ENCODE results near the gene CTDP1.
"Not testable (repeated sequence)": the region's sequence is repeated elsewhere in the genome, so short reads cannot be mapped to it uniquely, and the experiment has no call there.

CTDP1 gene

DNA sequence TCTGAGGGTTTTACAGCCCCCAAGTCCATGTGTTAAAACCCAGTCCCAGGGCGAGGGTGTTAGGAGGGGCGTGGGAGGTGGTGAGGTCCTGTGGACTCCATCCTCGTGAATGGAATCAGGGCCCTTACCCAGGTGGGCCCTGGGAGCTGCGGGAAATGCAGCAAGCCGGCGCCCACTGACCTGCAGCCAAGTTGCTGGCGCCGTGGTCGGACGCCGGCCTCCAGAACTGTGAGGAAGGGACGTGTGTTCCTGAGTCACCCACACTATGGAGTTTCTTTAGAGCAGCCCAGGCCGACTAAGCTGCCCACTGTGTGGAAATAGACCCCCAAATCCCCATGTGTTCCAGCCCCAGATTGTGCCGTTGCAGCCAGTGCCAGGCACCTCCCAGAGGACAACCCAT lies 26.4 kb downstream of the CTDP1 start:
- no peak for DNase-seq

DNA sequence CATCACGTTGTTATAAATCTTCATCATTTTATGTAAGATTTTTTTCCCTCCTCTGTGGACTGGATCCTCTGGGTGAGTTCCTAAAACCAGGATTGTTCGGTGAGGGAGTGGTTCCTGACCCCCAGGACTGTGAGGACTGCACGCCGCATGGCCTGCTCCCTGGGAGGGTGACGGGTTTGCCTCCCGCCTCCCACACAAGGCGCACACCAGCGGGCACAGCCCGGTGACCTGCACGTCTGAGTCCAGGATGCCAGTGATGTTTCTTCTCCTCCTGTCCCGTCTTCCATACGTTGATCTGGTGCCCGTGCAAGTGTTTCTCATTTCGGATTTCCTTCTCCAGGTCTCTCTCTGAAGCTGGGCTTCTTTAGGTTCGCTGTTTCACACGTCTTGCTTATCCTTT lies 27.1 kb downstream of the CTDP1 start:
- DNase-seq: no peak

DNA sequence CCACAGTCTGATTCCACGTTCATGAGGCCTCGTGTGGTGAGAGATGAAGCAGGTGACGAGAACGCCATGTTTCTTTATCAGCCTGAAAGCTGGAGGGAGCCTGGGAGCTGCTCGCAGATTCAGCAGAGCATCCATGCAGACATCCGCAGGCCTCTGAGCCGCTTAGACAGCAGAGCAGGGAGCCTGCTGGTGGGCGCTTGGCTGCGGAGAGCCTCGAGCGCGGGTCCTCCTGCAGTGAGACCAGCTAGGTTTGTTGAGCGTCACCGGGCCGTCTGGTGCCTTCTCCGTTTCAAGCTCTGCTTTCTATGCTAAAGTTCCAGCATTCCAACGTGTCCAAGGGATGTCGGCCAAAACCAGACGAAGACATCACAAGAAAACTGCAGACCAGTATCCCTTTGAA lies 27.6 kb downstream of the CTDP1 start:
- DNase-seq: no peak

DNA sequence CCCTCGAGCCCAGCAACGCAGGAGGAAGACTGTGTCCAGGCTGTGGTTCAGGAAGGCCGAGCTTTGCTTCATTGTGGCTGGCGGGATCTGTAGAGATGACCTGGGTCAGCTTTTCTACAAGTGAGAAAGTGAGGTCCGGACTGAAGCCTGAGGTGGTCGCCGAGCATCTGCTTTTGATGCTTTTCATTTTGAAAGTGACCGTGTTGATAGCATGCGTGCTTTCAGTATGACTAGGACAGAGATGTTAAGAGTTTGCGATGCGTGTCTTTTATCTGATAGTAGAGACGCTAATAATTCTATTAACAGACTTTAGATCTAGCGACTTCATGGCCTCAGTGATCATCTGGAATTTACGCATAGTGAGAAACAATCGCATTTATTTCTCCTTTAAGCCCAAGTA lies 28.1 kb downstream of the CTDP1 start:
- DNase-seq: no peak

DNA sequence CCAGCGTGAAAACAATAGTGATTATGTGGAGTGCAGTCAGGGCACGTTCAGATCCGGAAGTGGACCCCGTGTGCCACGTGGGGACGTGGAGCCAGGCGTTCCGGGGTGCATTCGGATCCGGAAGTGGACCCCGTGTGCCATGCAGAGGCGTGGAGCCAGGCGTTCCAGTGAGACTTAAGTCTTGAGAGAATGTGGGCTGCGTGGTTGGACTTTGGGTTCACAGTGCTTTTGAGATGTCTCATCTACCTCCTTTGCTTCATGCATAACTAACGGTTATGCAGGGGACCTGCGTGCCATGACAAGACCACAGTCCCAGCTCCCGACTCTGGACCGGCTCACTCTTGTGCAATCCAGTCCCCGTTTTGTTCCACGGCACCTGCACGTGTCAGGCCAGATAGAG lies 28.8 kb downstream of the CTDP1 start:
- DNase-seq: no peak

DNA sequence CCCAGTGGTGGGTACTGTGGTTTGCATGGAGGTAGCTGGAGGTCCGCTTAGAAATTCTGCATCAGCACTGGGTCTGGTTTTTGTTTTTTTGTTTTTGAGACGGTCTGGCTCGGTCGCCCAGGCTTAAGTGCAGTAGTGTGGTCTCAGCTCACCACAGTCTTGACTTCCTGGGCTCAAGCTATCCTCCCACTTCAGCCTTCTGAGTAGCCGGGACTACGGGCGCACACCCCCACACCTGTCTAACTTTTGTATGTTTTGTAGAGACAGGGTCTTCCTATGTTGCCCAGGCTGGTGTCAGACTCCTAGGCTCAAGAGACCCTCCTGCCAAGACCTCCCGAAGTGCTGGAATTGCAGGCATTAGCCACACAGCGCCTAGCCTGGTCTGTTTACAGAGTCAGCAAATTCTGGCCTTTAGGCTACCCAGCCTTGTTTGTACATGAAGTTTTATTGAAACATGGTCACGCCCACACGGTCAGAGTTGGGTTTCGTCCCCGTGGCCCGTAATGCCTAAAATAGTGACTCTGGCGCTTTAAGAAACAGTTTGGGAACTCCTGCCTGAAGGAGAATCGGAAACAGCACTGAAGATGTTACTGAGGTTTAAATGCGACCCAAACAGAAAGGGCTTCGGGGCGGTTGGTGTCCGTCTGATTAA lies 32.7 kb downstream of the CTDP1 start:
- DNase-seq: no peak

DNA sequence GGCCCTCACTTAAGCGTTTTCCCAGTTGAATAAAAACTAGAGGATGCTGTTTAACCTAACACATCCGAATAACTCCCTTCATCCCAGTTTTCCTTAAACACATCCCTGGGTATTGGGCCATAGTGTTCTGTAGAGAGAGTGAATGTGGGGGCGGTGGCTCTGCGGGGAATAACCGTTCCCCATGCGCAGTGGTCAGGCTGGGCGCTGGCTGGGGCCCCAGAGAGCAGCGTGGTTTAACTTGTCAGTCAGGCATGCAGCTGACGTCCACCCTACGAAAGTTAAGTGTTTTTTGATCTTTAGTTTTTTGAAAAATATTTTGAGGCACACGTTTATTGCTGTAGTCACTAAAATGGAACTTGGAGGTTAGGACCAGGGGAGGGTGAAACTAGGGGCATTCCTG lies 33.7 kb downstream of the CTDP1 start:
- no peak for DNase-seq

DNA sequence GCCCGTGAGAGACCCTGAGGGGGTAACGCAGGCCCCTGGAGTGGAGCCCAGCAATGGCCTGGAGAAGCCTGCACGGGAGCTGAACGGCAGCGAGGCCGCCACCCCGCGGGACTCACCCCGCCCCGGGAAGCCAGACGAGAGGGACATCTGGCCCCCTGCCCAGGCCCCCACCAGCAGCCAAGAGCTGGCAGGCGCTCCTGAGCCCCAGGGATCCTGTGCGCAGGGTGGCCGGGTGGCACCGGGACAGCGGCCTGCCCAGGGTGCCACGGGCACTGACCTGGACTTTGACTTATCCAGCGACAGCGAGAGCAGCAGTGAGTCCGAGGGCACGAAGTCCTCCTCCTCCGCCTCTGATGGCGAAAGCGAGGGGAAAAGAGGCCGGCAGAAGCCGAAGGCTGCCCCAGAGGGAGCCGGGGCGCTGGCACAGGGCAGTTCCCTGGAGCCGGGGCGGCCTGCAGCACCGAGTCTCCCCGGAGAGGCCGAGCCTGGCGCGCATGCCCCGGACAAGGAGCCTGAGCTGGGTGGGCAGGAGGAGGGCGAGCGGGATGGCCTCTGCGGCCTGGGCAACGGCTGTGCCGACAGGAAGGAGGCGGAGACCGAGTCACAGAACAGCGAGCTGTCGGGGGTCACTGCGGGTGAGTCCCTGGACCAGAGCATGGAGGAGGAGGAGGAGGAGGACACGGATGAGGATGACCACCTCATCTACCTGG lies 35.1 kb downstream of the CTDP1 start:
- DNase-seq: no peak

DNA sequence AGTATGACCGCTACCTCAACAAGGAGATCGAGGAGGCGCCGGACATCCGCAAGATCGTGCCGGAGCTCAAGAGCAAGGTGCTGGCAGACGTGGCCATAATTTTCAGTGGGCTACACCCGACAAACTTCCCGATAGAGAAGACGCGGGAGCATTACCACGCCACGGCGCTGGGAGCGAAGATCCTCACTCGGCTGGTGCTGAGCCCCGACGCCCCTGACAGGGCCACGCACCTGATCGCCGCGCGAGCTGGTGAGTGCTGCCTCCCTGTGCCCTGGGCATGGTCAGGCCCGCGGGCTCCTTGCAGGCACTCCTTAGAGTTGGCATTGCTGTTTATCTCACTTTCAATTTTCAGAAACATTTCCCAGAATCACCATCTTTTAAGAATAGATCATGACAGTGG lies 35.7 kb downstream of the CTDP1 start:
- no peak for DNase-seq

DNA sequence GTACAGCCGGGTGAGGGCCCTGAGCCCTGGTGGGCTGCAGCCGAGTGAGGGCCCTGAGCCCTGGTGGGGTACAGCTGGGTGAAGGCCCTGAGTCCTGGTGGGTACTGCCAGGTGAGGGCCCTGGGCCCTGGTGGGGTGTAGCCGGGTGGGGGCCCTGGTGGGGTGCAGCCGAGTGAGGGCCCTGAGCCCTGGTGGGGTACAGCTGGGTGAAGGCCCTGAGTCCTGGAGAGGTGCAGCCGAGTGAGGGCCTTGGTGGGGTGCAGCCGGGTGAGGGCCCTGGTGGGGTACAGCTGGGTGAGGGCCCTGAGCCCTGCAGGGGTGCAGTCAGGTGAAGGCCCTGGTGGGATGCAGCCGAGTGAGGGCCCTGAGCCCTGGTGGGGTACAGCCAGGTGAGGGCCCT lies 37.5 kb downstream of the CTDP1 start:
- no peak for DNase-seq

DNA sequence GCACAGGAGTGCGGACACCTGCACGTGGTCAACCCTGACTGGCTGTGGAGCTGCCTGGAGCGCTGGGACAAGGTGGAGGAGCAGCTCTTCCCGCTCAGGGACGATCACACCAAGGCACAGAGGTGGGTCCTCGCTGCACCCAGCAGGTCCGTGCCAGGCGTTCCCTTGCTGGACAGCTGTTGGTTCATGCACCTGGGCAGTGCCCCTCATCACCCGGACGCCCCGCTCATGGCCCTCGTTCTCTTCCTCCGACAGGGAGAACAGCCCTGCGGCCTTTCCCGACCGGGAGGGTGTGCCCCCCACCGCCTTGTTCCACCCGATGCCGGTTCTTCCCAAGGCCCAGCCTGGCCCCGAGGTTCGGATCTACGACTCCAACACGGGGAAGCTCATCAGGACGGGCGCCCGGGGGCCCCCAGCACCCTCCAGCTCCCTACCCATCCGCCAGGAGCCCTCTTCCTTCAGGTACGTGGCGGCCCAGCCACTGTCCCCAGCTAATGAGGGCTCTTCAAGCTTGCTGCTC lies 38.0 kb downstream of the CTDP1 start:
- no peak for DNase-seq

DNA sequence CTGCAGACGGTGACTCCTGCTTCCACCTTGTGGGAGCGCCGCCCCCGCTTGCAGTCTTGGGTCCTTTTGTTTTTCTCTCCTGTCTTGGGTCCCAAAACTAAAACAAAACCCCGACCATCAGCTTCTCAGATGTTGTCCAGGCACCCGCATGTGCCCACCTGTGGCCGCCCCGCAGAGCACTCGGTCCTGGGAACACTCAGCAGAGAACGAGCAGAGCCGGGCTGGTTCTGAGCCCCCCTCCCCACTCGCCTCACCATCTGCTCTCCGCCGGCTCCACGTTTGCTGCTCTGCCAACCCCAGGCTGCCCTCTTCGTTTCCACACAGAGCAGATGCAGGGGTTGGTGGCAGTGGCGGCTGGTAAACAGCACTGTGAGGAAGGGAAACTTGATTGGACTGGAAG lies 38.5 kb downstream of the CTDP1 start:
- DNase-seq: no peak

DNA sequence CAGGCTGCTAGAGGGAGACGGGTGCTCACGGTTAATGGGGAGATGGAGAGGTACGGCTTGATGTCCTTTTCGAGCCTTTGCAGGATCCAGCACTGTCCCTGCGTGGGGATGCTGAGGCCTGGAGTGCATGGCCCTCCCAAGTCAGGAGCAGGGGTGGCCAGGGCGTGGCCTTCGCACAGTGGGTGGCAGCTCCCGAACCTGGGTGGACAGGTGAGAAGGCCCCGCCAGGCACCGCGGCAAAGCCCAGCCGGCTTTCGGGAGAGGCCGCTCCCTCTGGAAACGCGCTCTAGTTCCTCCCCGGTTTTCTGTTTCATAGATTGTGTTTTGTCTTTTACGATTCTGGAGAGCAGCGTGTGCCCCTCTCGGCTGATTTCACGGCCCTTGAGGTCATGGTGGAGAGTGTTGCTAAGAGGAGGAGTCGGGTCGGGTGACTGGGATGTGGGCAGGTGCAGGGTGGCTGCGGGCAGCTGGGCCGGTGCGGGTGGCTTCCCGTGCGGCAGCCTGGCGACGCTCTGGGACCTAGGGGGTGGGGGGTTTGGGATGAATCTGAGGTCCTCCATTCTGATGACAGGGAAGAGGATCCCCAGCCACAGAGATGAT lies 39.4 kb downstream of the CTDP1 start:
- DNase-seq: no peak

DNA sequence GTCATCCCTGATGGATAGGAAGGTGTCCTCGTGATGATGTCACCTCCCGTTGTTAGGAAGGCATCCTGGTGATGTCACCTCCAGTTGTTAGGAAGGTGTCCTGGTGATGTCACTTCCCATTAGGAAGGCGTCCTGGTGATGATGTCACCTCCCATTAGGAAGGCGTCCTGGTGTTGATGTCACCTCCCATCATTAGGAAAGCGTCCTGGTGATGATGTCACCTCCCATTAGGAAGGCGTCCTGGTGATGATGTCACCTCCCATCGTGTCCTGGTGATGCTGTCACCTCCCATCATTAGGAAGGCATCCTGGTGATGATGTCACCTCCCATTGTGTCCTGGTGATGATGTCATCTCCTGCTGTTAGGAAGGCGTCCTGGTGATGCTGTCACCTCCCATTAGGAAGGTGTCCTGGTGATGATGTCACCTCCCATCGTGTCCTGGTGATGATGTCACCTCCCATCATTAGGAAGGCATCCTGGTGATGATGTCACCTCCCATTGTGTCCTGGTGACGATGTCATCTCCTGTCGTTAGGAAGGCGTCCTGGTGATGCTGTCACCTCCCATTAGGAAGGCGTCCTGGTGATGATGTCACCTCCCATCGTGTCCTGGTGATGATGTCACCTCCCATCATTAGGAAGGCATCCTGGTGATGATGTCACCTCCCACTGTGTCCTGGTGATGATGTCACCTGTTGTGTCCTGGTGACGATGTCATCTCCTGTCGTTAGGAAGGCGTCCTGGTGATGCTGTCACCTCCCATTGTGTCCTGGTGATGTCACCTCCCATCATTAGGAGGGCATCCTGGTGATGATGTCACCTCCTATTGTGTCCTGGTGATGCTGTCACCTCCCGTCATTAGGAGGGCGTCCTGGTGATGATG lies 40.1 kb downstream of the CTDP1 start:
- DNase-seq: not testable (repeated sequence)

DNA sequence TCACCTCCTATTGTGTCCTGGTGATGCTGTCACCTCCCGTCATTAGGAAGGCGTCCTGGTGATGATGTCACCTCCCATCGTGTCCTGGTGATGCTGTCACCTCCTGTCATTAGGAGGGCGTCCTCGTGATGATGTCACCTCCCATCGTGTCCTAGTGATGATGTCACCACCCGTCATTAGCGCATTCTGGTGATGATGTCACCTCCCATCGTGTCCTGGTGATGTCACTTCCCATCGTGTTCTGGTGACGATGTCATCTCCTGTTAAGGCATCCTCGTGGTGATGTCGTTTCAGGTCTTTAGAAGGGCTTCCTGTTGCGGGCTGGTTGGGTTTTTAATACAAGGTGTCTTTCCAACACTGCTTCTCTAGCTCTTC lies 40.7 kb downstream of the CTDP1 start:
- no peak for DNase-seq

DNA sequence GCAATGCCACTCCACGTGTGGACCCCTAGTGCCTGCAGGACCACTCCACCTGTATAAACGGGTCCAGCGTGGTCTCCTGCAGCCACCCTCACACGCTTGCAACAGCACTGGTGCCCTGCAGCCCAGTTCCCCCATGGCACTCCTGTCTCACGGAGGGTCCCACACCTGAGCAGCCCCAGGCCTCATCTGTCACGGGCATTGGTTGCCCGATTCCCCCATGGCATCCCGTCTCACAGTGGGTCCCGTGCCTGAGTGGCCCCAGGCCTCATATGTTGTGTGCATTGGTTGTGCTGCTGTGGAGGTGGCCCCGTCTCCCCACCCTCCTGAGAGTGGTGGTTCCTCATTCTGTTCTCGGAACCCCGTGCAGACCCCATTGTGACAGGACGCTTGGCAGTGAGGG lies 43.4 kb downstream of the CTDP1 start:
- DNase-seq: no peak

DNA sequence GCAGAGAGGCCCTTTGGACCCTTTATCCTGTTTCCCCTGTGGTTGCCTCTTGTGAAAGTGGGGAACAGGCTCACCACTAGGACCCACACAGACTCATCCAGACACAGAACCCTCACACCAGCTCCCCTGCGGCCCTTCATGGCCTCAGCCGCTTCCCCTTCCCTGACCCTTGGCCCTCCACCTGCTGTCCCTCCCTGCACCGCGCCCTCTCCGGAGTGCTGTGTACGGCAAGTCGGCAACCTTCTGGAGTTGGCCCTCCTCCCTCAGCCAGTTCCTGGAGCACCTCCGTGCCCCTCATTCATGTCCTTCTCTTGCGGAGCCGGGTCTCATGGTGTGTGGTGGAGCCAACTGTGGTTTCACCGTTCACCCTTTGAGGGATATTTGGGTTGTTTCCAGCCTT lies 44.0 kb downstream of the CTDP1 start:
- DNase-seq: no peak

DNA sequence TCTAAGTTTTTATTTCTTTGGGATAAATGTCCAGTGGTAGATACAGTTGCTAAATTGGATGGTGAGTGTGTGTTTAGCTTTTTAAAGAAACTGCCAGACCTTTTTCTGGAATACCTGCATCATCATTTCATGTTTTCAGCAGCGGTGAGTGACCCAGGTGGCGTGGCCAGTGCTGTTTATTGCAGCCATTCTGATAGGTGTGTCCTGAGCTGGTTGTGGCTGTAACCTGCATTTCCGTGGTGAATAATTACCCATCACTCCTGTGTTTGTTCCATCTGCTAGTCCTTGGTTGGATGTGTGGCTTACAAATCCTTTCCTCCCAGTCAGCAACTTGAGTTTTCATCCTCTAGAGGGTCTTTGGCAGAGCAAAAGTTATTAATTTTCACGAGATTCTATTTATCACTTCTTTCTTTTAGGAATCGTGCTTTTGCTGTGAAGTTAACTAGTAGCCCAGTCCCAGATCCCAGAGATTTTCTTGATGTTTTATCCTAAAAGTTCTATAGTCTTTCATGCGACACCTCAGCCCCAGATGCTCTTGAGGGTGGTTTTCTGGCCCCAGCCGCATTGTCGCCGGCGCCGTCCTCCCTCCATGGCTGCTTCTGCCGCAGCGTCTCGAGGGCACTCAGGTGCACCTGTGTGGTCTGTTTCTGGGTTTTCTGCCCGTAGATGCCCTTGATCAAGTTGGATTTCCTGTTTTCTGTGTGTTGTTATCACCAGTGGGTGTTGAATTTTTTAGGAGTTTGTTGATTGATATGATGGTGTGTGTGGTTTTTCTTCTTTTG lies 44.9 kb downstream of the CTDP1 start:
- DNase-seq: no peak

DNA sequence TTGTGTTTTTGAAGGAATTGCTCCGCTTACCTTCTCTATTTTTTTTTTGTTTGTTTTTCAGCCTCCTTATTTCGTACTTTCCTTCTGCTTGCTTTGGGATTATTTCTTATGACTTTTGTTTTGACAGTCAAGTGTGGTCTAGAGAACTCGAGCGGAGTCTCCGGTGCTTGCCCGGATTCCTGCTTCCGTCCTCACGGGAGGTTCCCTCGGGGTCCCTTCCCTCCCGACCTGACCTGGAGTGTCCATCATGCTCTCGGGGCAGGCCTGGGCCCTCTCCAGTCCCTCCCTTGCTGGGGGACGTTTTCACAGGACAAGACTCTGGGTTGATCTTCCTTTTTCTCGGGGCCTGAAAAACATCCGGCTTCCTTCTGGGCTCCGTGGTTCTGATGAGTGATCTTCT lies 45.9 kb downstream of the CTDP1 start:
- DNase-seq: no peak

DNA sequence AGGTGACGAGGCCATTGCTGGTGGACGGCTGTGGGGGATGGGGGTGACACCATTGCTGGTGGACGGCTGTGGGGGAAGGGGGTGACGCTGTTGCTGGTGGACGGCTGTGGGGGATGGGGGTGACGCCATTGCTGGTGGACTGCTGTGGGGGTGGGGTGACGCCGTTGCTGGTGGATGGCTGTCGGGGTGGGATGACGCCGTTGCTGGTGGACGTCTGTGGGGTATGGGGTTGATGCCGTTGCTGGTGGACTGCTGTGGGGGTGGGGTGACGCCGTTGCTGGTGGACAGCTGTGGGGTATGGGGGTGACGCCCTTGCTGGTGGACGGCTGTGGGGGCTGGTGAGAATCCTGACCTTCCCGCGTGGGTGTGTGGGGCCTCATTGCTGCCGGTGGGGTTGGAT lies 47.1 kb downstream of the CTDP1 start:
- no peak for DNase-seq

DNA sequence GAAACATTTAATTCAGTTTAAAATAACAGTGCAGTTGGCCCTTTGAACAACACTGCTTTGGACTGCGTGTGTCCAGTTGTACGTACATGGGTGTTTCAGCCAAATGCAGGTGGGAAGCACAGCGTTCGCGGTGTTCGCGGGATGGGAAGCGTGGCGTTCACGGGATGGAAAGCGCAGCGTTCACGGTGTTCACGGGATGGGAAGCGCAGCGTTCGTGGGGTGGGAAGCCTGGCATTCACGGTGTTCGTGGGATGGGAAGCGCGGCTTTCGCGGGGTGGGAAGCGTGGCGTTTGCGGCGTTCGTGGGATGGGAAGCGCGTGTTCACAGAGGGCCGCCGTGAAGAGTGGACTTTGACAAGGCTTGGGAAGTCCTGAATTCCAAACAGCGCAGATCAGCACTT lies 47.6 kb downstream of the CTDP1 start:
- no peak for DNase-seq

DNA sequence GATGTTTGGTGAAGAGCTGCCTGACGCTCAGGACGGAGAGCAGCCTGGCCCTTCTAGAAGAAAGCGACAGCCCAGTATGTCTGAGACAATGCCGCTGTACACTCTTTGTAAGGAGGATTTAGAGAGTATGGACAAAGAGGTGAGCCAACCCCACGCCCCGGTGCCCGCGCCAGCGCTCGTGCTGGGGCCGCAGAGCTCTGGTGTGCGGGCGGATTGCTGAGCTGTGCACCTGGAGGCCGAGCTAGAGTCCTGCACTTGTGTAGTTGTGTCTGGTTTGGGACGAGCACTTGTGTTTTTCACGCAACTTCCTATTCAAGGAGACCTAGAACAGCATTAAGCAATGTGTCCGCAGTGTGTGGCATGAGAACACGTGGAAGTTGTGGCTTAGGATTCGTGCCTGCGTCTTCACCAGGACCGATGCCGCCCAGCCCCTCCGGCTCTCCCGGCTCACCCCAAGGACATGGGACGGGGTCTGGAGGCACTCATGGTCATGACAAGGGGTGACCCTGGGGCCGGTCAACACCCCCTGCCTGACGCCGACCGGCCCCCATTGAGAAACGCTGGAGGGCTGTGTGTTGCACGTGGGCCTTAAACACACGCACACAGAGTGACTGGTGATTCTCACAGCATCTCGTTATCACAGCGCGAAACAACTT lies 49.5 kb downstream of the CTDP1 start:
- no peak for DNase-seq
